SKM-1 treated with dmso at 0.1 percent for 144 hours (cell line): ENCODE results near the gene ARNT2.
"Not testable (repeated sequence)": the region's sequence is repeated elsewhere in the genome, so short reads cannot be mapped to it uniquely, and the experiment has no call there.

Source experiments
- DNase-seq: peaks from one replicate; lab custom pipeline; 2025; ENCODE audit not compliant: unreplicated experiment; lab: John Stamatoyannopoulos, UW

The ARNT2 gene

GRCh38 chr15:80404057-80404760, at the start of gene ARNT2:
ARNT2 (plus strand) TSS chr15:80404382; CDS start chr15:80404516, 134 bp downstream.
- no peak for DNase-seq

DNA sequence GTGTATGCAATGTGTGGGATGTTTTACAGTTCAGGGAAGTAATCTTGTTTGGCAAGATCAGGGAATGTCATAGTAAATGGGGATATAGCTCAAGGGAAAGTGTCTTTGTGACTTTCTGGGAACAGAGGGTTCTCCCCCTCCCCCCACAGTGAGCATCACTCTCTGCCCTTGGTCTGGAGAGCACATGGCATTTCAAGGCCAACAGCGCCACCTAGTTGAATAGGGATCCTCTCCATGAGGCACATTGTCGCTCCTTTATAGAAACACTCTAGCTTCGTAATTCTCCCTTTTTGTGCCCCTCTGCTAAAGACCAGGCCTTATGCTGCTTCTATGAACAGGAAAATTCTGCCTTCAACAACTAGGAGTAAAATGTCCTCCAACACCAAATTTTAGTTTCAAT, 37.1 kb upstream of the ARNT2 start:
- peak; percentile 14 for DNase-seq

DNA sequence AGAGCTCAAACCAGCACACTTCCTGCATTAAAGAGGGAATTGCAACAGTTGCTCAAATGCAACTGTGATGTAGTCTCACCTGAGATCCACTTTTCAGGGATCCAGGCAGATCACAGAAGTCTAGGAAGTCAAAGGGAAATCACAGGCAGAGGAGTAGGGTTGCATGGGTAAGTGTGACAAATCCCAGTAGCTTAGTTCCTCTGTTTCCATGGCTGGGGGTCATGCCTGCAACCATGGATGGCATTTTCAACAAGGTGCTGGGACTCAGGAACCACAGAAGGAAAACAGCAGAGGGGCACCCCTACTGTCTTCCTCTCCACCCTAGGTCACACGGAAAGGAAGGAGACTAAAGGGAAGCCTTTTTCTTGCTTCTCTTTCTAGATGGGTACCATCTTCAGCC, 36.5 kb upstream of the ARNT2 start:
- no peak for DNase-seq

DNA sequence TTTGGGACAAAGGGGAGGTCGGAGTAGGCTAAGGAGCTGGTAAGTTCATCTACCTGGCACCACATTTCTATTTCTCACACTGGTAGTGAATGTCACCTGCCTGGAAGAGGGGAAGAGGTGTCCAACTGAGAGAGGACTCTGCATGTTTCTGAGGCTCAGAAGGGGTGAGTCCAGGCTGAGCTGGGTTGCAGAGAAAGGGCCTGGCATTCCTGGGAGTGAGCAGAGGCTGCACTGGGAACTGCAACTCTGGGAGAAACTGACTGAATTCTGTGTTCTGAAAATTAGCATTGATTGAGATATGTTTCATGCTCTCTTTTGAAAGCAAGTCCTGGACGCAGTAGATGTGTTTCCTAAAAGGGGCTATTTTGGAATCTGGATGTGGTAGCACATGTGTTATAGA, 32.3 kb upstream of the ARNT2 start:
- no peak for DNase-seq

DNA sequence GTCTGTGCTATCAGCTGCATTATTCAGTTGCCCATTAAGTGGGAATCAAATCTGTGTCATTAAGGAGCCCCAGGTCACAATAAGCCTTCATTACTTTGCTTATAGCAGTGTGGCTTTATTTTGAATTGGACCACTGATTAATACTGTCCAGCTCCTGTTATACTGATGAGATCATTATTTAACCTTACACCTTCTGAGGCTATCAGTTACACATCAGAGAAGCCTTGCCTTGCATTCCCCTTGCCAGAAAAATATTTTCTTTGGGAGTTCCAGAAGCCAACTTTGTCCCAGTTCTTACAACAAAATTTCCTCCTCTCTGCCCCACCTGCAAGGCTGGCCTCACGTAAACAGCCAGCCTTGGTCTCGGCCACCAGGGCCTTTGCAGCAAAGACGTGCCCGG, 29.7 kb upstream of the ARNT2 start:
- no peak for DNase-seq

GRCh38 chr15:80375968-80376891, 28.0 kb upstream of the ARNT2 start:
- DNase-seq = no peak

DNA sequence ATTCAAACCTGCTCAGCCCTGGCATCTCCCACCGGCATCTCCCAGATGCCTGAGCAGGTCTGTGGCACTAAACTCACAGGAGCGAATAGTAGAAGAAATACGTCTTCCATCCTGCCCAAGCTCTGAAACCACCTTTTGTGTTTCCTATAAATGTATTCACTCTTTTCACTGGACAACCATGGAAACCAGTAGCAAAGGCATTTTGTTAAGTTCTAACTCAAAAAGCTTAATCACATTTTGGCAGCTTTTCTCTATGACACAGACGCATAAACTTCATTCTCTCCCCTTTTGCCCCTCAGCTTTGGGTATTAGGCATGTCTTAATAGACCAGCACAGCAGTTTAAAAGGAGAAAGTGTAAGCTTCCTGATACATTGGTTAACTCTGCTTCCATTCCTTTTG, 24.5 kb upstream of the ARNT2 start:
- no peak for DNase-seq

DNA sequence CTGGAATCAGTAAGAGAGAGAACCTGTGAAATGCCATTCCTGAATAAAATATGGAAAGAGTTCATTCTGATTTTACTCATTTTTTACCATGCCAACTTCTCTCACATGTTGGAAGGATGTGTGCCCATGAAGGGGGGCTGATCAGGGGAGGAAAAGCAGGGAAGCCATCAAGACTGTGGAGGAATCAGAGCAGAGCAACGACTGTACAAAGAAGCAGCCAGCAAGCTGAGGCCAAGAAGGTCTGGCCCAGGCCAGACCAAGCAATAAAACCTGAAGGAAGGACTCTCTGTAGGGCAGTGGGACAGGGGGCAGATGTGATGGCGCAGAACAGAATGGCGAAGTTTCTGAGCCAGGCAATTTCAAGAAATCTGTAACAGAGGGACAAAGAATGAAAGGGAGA, 24.0 kb upstream of the ARNT2 start:
- no peak for DNase-seq

DNA sequence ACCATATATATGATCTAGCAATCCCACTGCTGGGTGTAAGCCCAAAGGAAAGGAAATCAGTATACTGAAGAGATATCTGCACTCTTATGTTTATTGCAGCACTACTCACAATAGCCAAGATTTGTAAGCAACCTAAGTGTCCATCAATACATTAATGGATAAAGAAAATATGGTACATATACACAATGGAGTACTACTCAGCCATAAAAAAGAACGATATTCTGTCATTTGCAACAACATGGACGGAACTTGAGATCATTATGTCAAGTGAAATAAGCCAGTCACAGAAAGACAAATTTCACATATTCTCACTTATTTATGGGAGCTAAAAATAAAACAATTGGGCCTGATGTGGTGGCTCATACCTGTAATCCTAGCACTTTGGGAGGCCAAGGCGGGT, 21.9 kb upstream of the ARNT2 start:
- DNase-seq = no peak

GRCh38 chr15:80384432-80384831, 19.8 kb upstream of the ARNT2 start:
- no peak for DNase-seq

GRCh38 chr15:80386151-80386550, 18.0 kb upstream of the ARNT2 start:
- DNase-seq = no peak

GRCh38 chr15:80388326-80388725, 15.9 kb upstream of the ARNT2 start:
- DNase-seq = no peak

DNA sequence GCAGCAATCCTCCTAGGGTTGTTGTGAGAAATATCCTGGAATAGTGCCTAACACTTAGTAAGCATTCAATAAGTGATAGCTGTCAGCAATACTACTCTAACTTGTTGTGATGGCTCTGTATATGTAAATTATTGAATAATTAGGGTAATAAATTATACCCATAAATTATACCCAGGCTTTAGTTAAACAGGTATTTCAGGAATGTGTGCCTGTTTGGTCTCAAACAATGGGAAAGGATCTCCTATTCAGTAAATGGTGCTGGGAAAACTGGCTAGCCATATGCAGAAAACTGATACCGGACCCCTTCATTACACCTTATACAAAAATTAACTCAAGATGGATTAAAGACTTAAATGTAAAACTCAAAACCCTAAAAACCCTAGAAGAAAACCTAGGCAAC, 14.8 kb upstream of the ARNT2 start:
- no peak for DNase-seq

- DNase-seq = not testable (repeated sequence)
Measured at GRCh38 chr15:80390942-80391341, 13.2 kb upstream of the ARNT2 start.

DNA sequence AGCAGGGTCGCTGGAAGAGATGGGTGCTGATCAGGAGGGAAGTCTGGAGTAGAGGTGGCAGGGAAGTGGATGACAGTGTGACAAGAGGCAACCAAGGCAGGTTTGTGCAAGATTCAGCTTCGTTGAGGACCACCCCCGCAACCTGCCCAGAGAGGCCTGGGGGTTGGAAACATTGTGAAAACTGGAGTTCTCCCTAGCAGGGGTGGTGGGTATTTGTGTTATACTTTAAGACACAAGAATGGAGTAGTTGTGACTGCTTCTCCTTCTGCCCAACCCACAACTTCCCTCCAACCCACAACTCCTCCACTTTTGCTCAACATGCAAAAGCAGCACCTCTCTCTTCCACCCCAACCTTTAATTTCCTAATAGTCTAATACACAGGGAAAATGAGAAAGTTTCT, 8.6 kb upstream of the ARNT2 start:
- DNase-seq = peak; percentile 18

DNA sequence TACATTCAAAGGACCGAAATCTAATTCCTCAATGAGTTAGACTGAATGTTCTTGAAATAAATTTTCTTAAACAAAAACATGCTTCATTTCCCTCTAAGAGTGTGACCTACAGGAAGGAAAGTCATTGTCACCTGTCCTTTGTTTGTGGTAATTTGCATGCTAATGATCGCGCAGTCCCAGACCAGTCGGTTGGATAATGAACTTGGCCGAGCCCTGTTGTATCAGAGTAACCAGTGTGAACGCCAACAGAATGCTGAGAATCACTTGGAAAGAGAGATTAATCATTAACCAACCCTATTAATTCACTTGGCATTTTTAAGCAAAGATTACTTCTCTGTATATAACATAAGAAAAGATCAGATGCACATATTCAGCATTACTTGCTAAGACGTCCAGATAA, 8.1 kb upstream of the ARNT2 start:
- DNase-seq = no peak

DNA sequence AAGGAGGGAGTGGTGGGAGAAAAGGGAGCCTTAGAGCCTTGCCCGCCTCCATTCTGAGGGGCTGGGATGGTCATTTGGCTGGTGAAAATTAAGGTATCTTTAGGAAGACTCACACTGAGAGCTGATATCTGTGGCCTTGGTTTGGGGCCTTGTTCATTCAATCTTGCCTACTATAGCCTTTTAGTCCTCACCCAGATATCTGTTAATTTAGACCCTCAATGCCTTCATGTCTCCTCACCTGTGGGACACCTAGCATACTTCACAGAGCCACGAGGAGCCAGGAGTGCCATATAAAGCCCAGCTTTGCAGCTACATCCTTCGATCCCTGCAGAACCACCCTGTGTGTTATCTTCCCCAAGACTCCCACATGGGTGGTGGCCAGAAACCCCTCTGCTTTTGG, 4.7 kb upstream of the ARNT2 start:
- no peak for DNase-seq

- no peak for DNase-seq
Measured at GRCh38 chr15:80401456-80401855, 2.7 kb upstream of the ARNT2 start.

GRCh38 chr15:80402339-80402738, 1.8 kb upstream of the ARNT2 start:
- DNase-seq = no peak

DNA sequence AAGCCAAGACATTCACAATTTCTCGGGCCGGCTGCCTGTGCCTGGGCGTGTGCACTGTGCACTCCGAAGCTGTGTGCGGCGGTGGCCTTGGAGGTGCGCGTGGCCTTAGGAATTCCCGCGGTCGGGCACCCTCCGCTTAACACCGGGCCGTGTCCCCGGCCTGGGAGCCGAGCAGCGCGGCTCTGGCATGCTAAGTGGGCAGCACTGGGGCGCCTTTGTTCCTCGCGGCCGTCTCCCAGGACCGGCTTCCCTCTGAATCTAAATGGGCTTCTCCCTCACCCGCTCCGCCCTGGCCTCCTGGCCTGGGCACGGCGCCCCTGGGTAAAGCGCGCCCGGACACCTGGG, 498 bp upstream of the ARNT2 start:
- DNase-seq = no peak

- DNase-seq = no peak
Measured at GRCh38 chr15:80404761-80405553, 775 bp downstream of the ARNT2 start.

DNA sequence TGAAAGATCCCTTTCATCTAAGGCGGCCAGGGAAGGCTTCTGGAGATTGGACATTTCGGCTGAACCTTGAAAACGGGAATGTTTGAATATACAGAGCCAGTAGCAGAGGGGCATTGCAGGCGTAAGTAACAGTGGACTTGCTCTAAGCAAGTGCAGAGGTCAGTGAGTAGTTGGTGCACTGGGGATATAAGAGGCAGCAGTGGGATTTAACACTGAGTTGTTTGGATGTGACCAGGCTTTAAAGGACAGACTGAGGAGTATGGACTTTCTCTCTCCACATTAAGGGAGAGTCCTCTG, 1.3 kb downstream of the ARNT2 start:
- DNase-seq = no peak
